ENCODE results near the gene GGA2. TPM values are rescaled to one million over a fixed set of nuclear protein-coding genes. Genes with fewer than 3 reads are reported as not detected.
"Not testable (repeated sequence)": the region's sequence is repeated elsewhere in the genome, so short reads cannot be mapped to it uniquely, and the experiment has no call there.

GGA2 gene
- 100 to 1,000 TPM in 1 of 2 donors, 10 to 100 TPM in 1; 87.2 to 138 TPM for total RNA-seq

- Mint-ChIP-seq H3K27ac (peak within 1 kb of the TSS; percentile 84), H3K4me3 (peak within 1 kb of the TSS; percentile 89), H3K9me3 (no peaks in the 10 kb centered on the region), H3K27me3 (no peaks in the 10 kb centered on the region), H3K4me1 (peaks cover 43% of the 10 kb centered on the region), H3K36me3 (ENCODE audit: low read depth) (peaks cover 35% of the 10 kb centered on the region)
- peak; percentile 96 for ATAC-seq (replicated peaks)
Observed at GRCh38 chr16:23510164-23510914, at the start of gene GGA2. TSS of gene GGA2 (minus strand) at chr16:23510494. CDS start at chr16:23510411, 83 bp downstream.

- H3K4me3 Mint-ChIP-seq, result peak overlapping the region; percentile 93
- peak overlapping the region; percentile 95 for H3K27ac Mint-ChIP-seq
- peaks cover 68% of the 10 kb centered on the region for H3K36me3 Mint-ChIP-seq (ENCODE audit: low read depth)
- H3K27me3 Mint-ChIP-seq, result no peaks in the 10 kb centered on the region
- ATAC-seq (replicated peaks), result peak; percentile 14
- no peaks in the 10 kb centered on the region for H3K9me3 Mint-ChIP-seq
- H3K4me1 Mint-ChIP-seq, result peaks cover 8% of the 10 kb centered on the region
Observed at GRCh38 chr16:23557779-23558702, 47.7 kb upstream of the GGA2 start.

- peaks cover 8% of the 10 kb centered on the region for H3K4me1 Mint-ChIP-seq
- peak; percentile 94 for ATAC-seq (replicated peaks)
- peaks cover 68% of the 10 kb centered on the region for H3K36me3 Mint-ChIP-seq (ENCODE audit: low read depth)
- H3K27me3 Mint-ChIP-seq, result no peaks in the 10 kb centered on the region
- no peaks in the 10 kb centered on the region for H3K9me3 Mint-ChIP-seq
- H3K4me3 Mint-ChIP-seq, result peak within 1 kb of the TSS; percentile 93
- H3K27ac Mint-ChIP-seq, result peak within 1 kb of the TSS; percentile 95
Observed at GRCh38 chr16:23556881-23557778, 46.8 kb upstream of the GGA2 start, which contains the start of the genes EARS2 and UBFD1. TSS of gene EARS2 (minus strand) at chr16:23557350. CDS start at chr16:23557343, 7 bp downstream. TSS of gene UBFD1 (plus strand) at chr16:23557727. CDS start at chr16:23557743, 16 bp downstream.

- peaks cover 6% of the 10 kb centered on the region for H3K4me1 Mint-ChIP-seq
Observed at GRCh38 chr16:23554536-23554935, 44.2 kb upstream of the GGA2 start.

GRCh38 chr16:23552161-23552560 is 41.9 kb upstream of the GGA2 start:
- Mint-ChIP-seq H3K27ac (no peak overlapping the region), H3K9me3 (no peaks in the 10 kb centered on the region), H3K4me1 (no peaks in the 10 kb centered on the region), H3K4me3 (no peak overlapping the region), H3K27me3 (no peaks in the 10 kb centered on the region), H3K36me3 (ENCODE audit: low read depth) (peaks cover 75% of the 10 kb centered on the region)
- ATAC-seq (replicated peaks), result no peak

More at GRCh38 chr16:23554536-23554935, 44.2 kb upstream of the GGA2 start:
- H3K9me3 Mint-ChIP-seq, result no peaks in the 10 kb centered on the region
- no peak for ATAC-seq (replicated peaks)
- peaks cover 68% of the 10 kb centered on the region for H3K36me3 Mint-ChIP-seq (ENCODE audit: low read depth)
- H3K27me3 Mint-ChIP-seq, result no peaks in the 10 kb centered on the region
- no peak overlapping the region for H3K4me3 Mint-ChIP-seq
- H3K27ac Mint-ChIP-seq, result no peak overlapping the region

- H3K4me3 Mint-ChIP-seq, result no peak overlapping the region
- H3K36me3 Mint-ChIP-seq (ENCODE audit: low read depth), result peaks cover 87% of the 10 kb centered on the region
- no peak overlapping the region for H3K27ac Mint-ChIP-seq
- H3K27me3 Mint-ChIP-seq, result no peaks in the 10 kb centered on the region
- ATAC-seq (replicated peaks), result no peak
- no peaks in the 10 kb centered on the region for H3K4me1 Mint-ChIP-seq
- H3K9me3 Mint-ChIP-seq, result no peaks in the 10 kb centered on the region
Observed at GRCh38 chr16:23549938-23550337, 39.6 kb upstream of the GGA2 start.

GRCh38 chr16:23544436-23544835 is 34.1 kb upstream of the GGA2 start:
- Mint-ChIP-seq H3K36me3 (ENCODE audit: low read depth) (peaks cover 87% of the 10 kb centered on the region), H3K4me1 (no peaks in the 10 kb centered on the region), H3K27ac (no peak overlapping the region), H3K4me3 (no peak overlapping the region), H3K27me3 (no peaks in the 10 kb centered on the region), H3K9me3 (no peaks in the 10 kb centered on the region)
- no peak for ATAC-seq (replicated peaks)

GRCh38 chr16:23540817-23541178 is 30.5 kb upstream of the GGA2 start:
- H3K4me1 Mint-ChIP-seq; H3K27ac Mint-ChIP-seq; H3K4me3 Mint-ChIP-seq; H3K27me3 Mint-ChIP-seq; ATAC-seq (replicated peaks); H3K9me3 Mint-ChIP-seq: not testable (repeated sequence)
- peaks cover 74% of the 10 kb centered on the region for H3K36me3 Mint-ChIP-seq (ENCODE audit: low read depth)

GRCh38 chr16:23539984-23540816 is 29.9 kb upstream of the GGA2 start:
- Mint-ChIP-seq H3K4me1 (no peaks in the 10 kb centered on the region), H3K9me3 (no peaks in the 10 kb centered on the region), H3K36me3 (ENCODE audit: low read depth) (peaks cover 71% of the 10 kb centered on the region), H3K27ac (no peak overlapping the region), H3K27me3 (no peaks in the 10 kb centered on the region), H3K4me3 (no peak overlapping the region)
- ATAC-seq (replicated peaks), result no peak

GRCh38 chr16:23538919-23539278 is 28.6 kb upstream of the GGA2 start:
- no peaks in the 10 kb centered on the region for H3K9me3 Mint-ChIP-seq
- no peak overlapping the region for H3K27ac Mint-ChIP-seq
- peaks cover 78% of the 10 kb centered on the region for H3K36me3 Mint-ChIP-seq (ENCODE audit: low read depth)
- H3K4me3 Mint-ChIP-seq, result no peak overlapping the region
- no peaks in the 10 kb centered on the region for H3K4me1 Mint-ChIP-seq
- no peak for ATAC-seq (replicated peaks)
- no peaks in the 10 kb centered on the region for H3K27me3 Mint-ChIP-seq

GRCh38 chr16:23537390-23537789 is 27.1 kb upstream of the GGA2 start:
- no peaks in the 10 kb centered on the region for H3K9me3 Mint-ChIP-seq
- H3K4me3 Mint-ChIP-seq, result no peak overlapping the region
- H3K4me1 Mint-ChIP-seq, result no peaks in the 10 kb centered on the region
- H3K27ac Mint-ChIP-seq, result no peak overlapping the region
- H3K36me3 Mint-ChIP-seq (ENCODE audit: low read depth), result peaks cover 76% of the 10 kb centered on the region
- no peak for ATAC-seq (replicated peaks)
- no peaks in the 10 kb centered on the region for H3K27me3 Mint-ChIP-seq

- Mint-ChIP-seq H3K27me3 (no peaks in the 10 kb centered on the region), H3K9me3 (no peaks in the 10 kb centered on the region), H3K4me3 (no peak overlapping the region), H3K36me3 (ENCODE audit: low read depth) (peaks cover 75% of the 10 kb centered on the region), H3K4me1 (no peaks in the 10 kb centered on the region), H3K27ac (no peak overlapping the region)
- ATAC-seq (replicated peaks), result no peak
Observed at GRCh38 chr16:23535901-23536300, 25.6 kb upstream of the GGA2 start.
